ENCODE results near the gene CFAP68.

CFAP68 gene, protein sequence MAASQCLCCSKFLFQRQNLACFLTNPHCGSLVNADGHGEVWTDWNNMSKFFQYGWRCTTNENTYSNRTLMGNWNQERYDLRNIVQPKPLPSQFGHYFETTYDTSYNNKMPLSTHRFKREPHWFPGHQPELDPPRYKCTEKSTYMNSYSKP
- total RNA-seq, result 5.9 to 9.2 reads per million in 2 donors

DNA sequence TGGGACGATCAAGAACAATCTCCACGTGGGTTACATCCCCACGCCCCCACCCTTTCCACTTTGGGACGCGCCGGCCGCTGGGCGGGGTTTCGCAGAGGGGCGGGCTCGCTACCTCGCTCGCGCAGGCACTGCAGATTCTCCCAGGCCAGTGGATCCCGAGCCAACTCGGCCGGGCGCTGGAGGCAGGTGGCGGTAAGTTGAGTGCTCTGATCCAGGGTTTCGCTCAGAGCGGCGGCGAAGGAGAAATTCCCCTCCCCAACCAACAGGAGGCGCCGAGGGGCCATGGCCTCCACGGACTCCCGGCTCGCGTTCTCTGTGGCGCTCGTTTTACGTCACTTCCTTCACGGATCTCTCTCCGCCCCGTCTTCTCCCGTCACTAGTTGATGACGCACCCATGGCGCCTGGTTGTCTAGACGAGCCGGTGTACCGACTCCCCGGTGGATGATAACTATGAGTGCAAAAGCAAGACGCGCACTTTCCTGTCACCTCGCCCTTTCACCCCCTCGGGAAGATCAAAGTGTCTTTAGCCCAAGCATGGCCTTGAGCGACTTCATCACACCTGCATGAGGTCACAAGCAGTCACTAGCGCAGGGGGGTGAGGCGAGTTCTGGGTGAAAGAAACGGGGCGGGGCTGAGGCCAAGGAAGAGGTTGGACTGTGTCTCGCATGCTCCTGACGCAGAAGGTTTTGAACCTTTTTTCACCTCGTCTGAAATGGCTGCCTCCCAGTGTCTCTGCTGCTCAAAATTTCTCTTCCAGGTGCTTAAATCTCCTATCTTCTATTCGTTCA lies at the start of gene CFAP68, which contains the start of gene FDXACB1:
TSS of gene CFAP68 (plus strand) at position 693 of the 788 bp plus-strand sequence. CDS start at position 713, 20 bp downstream.
TSS of gene FDXACB1 (minus strand) at position 317 of the 788 bp plus-strand sequence. CDS start at position 284, 33 bp downstream.
- DNase-seq, result peak; percentile 62

DNA sequence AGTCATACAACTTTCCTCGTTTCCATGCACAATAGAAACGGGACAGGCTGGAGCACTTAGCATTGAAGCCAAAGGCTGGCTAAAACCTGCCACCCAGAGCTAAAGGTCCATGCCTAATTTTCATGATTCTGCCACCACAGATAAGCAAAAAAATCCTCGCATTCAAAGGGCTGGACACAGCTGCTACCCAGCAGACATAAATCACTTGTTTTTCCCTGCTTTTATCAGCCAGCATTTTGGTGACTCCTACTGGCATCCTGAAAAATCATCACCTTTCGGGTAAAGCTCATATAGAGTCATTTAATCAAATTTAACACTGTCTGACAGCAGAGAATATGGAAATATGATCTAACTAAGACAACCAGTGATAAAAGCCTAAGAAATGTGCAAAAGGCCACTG lies 45.8 kb upstream of the CFAP68 start:
- no peak for DNase-seq

DNA sequence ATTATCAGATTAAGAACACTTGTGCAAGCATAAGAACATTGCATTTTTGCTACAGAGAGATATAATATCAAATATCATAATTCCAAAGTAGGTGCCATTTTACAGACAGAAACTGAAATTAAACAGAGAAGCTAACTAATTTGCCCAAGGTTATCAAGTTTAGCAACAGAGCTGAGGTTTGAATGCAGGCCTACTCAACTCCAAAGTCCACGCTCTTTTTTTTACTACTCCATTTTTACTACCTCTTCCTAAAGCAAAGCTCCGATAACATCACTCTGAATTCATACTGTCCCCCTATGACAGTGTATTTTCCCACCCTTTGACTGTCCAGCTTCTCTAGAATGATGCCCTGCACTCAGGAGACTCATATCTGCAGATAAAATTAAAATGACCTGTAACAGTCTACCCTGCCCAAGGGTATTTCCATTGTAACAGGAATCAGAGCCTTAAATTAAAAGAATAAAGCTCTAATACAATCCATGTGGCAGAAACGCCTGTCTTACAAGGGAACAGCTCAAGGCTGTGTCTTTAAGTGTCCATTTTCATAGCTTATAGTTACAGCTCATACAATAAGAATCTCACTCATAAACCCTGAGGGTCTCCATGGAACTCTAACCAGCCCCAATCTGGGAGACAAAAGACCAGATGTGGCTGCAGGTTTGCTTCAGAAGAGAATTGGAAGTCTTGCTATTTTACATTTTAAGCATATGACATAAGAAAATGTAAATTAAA lies 44.7 kb upstream of the CFAP68 start:
- DNase-seq, result no peak

DNA sequence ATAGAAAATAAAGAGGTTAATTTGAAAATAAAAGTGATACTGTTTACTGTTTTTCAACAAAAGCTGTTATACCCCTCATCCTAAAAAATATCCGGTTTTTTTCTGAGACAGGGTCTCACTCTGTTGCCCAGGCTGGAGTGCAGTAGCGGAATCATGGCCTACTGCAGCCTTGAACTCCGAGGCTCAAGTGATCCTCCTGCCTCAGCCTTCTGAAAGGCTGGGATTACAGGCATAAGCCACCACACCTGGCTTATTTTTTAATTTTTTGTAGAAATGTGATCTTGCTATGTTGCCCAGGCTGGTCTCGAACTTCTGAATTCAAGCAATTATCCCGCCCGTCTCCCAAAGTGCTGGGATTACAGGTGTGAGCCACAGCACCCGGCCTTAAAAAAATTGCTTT lies 43.7 kb upstream of the CFAP68 start:
- no peak for DNase-seq

DNA sequence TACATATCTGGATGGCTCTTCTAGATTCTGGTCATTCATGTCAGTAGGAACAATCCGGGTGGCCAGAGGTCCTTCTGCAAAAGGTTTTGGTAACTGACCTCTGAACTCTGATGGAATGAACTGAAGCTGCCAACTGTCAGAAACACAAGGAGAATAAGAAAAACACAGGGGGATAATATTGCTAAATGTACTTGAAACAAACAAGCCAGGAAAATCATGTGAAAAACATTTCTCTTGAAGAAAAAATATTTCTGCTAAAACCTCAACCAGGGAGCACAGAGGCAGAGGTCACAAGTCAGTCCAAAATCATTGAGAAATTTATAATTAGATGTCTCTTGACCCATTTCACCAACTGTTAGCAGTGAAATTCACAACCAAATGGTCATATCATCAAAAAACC lies 43.2 kb upstream of the CFAP68 start:
- DNase-seq, result no peak

DNA sequence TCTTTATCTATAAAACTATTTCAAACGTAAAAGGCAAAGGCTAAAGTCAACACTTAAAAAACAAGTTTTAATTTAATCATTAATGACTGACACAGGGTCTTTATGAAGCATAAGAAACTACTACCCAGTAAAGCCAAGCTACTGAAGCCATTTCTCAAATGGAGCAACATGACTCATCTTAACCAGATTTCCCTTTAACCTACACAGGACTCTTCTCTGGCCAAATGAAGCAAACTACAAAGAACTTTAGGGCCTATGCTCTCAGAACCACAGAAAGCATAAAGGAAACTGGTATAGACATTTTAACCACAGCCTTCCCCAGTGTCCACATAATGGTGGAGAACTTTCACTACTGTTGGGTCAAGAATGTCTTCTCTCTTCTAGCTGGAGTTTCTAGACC lies 42.6 kb upstream of the CFAP68 start:
- no peak for DNase-seq

DNA sequence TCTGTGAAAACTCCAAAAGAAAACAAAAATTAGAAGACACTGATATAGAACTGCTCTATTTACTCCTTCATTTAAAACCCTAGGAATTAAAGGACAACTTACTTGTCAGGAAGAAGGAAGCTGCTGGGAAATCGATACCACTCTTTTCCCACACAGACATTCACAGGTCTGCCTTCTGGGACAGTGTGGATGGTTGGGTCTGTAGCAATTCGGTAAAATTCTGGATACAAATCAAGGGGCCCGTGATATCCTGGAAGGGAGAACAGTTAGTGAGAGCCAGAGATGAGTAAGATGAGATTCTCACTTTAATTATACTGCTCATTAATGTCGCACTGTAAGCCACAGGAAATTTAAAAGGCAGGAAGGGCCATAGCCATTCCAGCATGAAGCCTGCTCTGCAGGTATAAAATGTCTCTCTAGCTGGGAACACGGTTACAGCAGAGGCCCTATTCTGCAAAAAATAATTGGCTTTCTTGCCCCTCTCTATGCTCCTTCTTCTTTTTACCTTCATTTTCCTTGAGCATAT lies 41.9 kb upstream of the CFAP68 start:
- no peak for DNase-seq

DNA sequence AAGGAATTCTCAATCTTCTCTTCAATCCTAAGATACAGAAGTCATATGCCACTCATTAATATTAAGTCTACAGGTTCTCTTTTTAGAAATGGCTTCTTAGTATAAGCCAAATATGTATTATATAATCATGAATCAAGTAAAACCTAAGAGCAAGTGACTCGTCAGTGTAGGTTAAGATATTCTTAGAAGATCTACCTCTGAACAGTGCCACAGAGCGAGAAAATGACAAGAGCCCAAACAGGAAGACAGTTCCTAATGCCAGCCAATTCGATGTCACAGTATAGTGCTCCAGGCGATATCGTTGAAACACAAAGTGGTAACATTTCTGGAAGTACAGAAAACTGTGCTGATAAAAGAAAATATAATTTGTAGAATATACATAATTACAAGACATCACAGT lies 41.3 kb upstream of the CFAP68 start:
- DNase-seq, result no peak

DNA sequence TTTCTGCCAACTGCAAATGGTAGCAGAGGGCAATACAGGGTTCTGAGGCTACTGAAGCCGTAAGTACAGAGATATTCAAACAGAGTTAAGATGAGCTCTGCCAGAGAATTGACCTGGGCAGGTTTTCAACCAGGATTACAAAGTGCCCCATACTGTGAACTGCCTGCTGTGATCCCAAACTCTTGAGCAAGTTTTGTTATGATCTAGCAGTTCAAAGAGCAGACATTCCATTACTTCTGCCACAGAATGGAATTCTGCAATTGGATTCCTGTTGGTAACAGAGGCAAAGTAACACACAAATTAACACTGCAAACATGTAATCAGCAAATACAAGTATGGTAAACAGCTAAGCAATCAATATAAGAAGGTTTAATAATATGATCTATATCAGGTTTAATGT lies 39.2 kb upstream of the CFAP68 start:
- DNase-seq, result no peak

DNA sequence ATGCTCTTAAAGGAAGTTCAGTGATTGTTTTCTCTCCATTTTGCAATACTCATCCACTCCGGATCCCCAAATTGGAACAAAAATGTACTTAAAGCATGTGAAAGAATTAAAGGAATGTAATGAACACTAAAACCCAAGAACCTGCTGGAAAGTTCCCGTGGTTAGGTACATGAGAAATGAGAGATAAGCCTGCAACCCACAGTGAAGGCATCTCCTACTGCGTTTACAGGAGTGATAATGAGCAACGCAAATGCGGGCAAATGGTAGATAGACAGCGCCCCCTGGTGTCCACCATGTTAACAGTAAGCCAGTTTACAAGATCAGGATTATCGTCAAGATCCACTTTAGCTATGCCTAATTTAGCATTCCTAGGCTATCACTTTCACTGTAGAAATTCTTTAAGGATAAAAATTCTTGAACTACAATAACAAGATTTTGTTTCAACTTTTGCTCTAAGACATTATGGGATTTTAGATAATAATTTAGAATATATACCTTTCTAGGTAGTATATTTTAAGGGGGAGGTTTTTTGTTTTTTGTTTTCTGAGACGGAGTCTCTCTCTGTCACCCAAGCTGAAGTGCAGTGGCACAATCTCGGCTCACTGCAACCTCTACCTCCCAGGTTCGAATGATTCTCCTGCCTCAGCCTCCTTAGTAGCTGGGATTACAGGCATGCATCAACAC lies 37.8 kb upstream of the CFAP68 start:
- no peak for DNase-seq

DNA sequence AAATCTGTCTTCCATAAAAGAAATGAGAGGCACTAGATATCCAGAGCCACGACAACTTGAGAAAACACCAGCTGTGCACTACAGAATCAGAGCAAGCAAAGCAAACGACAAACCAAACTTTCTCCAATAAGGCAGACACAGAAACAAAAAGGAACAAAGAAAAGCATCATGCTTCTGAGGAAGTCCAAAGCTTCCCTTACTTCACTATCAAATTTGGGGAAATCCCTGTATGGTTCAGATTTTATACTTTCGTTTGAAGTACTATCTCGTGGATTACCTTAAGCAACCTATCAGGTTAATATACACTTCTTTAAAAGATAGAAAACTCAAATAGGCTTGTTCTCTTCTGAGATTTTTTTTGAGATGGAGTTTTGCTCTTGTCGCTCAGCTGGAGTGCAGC lies 35.7 kb upstream of the CFAP68 start:
- no peak for DNase-seq

DNA sequence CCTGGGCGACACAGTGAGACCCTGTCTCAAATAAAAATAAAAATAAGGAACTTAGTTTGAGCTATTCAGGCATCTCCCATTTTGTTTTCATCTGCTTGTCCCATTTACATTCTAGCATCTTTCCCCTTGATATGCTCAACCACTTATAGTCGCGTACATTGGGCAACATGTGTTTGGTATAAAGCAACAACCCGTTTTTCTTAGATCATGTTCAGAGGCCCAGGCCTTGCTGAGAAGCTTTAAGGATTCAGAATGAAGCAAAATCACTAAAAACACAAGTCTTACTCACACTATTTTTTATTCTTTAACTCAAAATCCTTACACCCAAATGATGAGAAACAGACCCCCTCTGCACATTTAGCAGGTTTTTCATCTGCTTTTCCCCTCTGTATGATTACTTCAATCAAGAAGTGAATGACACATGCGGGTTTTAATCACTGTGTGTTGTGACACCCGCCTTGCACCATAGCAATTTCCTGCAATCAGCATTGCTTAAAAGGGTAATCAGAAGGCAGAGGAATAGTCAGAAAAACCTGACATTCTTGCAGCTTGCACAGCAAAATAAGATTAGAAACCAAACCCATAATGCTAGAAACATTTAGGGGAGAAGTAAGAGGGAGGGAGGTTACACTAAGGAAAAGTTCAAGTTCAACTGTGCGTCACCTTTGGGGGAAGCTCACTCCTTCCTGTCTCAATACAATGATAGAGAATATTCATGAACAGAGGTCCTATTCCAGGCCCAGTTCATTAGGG lies 33.9 kb upstream of the CFAP68 start:
- no peak for DNase-seq

DNA sequence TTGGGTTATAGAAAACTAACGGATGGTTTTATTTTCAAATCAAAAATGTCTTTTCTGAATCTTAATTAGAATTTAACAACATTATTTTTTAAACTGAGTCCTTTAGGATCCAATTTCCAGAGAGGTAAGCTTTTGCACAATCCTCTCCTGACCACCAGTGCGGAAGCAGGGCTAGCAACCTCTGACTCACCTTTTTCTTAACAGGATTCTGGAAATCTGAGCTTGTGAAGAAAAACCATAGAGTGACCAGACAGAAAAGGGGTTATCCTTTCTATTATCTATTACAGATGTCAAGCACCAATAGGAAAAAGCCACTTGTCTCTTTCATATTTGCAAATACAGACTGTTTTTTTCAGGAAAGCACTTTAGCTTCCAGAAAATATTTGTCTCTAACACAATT lies 33.3 kb upstream of the CFAP68 start:
- no peak for DNase-seq

DNA sequence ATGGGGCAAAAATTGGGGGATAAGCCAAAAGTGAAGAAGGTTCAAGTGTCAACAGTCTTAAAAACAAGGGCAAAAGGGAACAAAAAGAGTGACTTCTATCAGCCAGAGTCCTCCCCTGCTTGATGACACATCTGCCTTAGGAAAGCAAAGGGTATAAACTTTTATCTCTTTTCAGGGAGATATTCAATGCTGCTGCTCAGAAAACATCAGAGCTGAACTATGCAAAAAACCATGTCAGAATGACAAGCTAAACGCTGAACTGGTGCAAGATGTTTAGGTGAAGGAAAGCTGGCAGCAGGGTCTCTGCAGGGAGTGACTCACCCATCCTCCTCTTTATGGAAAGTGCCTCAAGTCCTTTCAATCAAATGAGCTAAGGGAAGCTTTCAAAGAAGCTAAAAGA lies 32.7 kb upstream of the CFAP68 start:
- no peak for DNase-seq

DNA sequence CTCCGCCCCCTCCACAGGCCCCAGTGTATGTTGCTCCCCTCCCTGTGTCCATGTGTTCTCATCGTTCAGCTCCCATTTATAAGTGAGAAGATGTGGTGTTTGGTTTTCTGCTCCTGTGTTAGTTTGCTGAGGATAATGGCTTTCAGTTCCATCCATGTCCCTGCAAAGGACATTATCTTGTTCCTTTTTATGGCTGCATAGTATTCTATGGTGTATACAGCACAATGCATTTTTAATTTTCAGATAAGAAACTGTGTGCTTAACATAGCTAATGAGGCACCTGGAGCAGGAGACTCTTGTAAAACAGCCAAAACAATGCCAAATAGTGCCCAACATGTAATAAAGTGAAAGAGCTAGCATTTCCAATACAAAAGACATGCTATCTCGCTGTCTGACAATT lies 29.7 kb upstream of the CFAP68 start:
- DNase-seq, result no peak

DNA sequence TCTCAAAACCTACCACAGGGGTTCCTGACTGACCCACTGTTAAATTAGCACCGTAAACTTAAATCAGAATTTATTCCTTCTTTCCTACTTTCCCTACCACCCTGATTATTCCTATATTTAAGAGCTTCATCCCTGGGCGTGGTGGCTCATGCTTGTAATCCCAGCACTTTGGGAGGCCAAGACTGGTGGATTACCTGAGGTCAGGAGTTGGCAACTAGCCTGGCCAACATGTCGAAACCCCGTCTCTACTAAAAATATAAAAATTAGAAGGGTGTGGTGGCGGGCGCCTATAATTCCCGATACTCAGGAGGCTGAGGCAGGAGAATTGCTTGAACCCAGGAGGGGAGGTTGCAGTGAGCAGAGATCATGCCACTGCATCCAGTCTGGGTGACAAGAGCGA lies 28.3 kb upstream of the CFAP68 start:
- DNase-seq, result no peak

DNA sequence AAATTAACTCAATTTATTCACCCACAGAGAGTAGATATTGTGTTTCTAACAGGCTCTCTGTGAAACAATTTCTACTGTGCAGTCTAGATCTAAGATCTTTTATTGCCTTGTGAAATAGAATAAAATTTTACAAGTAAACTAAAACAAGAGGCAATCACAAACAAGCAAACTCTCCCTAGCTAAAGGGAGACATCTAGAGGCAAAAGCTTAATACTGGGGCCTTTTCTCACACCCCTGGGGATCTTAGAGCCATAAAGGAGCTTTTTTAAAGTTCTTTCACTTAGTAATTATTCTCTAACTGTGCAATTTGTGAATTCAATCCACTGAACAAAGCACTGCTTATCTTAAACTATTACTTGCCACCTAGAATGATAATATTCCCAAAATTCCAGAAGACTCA lies 27.7 kb upstream of the CFAP68 start:
- no peak for DNase-seq

DNA sequence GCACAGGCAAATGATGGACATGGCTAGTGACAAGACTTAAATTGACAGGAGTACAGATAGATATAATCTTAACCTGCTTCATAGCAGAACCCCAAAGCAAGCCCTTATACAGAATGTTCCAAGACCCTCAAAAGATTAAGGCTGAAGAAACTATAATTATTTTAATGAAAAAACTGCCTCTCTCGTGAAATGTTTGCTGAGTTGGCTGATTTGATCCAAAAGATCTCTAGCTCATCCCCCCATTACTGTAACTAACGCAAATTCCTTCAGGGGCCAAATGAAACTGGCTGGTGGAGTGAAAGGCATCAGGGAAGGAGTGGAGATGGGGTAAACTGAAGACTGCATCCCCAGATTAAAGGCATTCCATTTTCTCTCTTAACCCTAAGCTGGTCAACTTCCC lies 27.2 kb upstream of the CFAP68 start:
- no peak for DNase-seq

DNA sequence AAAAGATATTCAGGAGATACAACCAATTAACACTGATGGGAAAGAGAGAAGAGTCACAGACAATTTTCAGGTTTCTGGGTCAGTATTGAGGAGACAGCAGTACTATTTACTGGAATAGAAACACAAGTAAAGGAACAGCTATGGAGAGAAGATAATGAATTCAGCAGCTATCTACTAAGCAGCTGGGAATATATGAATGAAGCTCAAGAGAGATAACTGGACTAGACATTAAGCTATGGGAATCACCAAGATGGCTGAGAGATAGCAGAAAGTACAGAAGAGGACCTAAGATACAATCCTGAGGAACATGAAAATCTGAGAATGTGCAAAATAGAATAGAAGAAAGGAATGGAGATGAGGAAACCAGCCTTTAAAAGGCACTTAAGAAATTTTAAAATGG lies 23.8 kb upstream of the CFAP68 start:
- DNase-seq, result no peak

DNA sequence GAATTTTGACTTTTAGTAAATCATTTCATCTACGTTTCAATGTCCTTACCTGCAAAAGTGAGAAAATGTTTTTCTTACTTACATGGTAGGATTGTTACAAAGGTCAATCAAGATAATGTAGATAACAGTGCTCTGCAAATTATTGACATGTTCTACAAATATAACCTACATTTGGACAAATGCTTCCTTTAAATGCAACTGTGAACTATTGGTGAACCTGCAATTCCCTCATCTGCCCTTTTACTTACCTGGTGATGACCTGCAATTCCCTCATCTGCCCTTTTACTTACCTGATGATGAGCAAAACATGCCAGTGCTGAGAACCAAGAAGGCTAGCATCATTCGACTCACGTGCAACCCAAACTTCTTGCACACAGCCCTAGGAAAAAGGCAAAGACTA lies 19.1 kb upstream of the CFAP68 start:
- DNase-seq, result no peak

DNA sequence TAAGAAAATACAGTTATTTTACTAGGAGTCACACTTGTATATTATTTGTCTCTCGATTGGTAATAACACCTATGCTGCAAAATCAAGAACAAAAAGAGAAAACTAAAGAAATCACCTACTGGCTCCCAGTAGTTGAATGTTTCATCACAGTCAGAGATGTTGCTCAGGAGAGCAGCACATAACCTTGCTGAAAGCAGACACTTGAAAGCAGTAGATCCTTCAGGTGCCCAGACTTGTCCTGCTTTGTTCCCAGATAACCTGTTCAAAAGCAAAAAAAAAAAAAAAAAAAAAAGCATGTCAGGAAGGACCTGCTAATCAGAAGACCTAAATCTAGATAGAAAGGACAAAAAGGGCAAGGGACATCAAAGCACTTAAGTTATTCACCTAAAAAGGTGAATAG lies 9.2 kb upstream of the CFAP68 start:
- no peak for DNase-seq

DNA sequence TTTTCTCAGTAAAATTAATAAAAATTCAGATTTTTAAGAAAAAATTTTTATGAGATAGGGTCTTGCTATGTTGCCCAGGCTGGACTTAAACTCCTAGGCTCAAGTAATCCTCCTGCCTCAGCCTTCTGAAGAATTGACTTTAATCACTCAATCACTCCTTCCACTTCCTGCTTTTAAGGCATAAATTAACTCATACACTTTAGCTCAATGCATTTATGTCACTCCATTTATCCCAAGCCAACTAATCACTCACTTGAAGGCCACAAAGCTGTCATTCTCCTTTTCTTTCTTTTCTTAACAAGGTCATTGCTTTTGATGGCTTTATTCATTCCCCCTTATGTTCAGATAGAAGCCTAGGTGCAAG lies 8.8 kb upstream of the CFAP68 start:
- DNase-seq, result no peak

All from activated gamma-delta T cell (primary cell).